Cardiac septum (tissue), 1 donor: Measurements from ENCODE around the gene UTF1. TPM values are rescaled to one million over a fixed set of nuclear protein-coding genes. Genes with fewer than 3 reads are reported as not detected.

ENCODE experiments used
- DNase-seq: peaks from one replicate; pipeline ENCODE4 v3.0.0-alpha.2; 2020; ENCODE audit warnings: low spot score
- intact Hi-C: fragments of 100-400 bp; cut with DNase I; formaldehyde crosslinking; loops from one replicate; pipeline ENCODE4 v1.14.0; 2022
- total RNA-seq: library from RNA; stranded (reverse); fragmentation: NEBNext Ultra II Directional; extraction: Animal tissue kit (Norgen Biotek cat#: 25700); gene quantifications from one replicate; pipeline ENCODE4 v1.2.1, GENCODE V29; 2021
- donor health status: DM: no; HTN: no; CAD: no.

UTF1 gene
- total RNA-seq, 1 donor from 2014 or later, result not detected

- DNase-seq, result no peak
- intact Hi-C loops, result no loop called here
Measured at GRCh38 chr10:133238466-133238804, 8.4 kb downstream of the UTF1 start.

DNA sequence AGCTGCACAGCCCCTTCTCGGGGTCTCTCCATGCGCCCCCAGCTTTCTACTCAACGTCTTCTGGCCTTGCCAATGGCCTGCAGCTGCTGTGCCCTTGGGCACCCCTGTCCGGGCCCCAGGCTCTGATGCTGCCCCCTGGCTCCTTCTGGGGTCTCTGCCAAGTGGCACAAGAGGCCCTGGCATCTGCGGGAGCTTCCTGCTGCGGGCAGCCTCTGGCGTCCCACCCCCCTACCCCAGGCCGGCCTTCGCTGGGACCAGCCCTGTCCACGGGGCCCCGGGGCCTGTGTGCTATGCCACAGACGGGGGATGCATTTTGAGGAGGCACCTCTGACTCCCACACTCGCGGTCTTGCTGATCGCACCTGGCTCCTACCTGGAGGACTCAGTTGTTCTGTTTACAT, 10.0 kb downstream of the UTF1 start:
- intact Hi-C loops, result no loop called here
- no peak for DNase-seq

DNA sequence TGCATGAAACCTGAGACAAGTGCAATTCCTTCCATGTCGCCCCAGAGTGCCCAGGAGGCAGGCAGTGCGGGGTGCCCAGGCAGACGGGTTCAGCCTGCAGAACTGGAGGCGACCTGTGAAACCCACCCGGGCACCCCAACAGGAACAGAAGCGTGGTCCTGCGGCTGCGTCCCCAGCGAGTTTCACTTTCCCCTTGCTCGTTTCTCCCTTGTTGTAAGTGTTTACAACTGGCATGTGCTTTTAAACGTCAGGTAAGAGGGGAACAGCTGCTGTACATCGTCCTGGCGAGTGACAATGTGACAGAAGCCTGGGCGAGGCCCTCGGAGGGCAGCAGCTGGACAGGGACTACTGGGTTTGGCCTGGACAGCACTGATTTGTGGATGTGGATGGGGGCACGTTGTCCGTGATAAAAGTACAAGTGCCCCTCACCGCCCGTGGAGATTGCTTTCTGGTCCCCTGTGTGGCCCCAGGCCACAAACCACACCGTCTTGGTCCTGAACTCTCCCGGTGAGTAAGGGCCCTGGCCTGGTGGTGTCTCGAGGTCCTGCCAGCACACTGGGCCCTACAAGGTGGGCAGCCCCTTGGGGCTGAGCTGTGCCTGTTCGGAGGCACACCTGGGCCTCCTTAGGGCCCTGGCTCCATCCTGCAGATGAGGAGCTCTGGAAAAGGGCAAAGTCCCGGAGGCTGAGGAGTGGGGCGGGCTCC, 11.6 kb downstream of the UTF1 start:
- intact Hi-C loops, result no loop called here
- no peak for DNase-seq

- DNase-seq, result no peak
- intact Hi-C loops, result no loop called here
Measured at GRCh38 chr10:133242611-133243356, 12.8 kb downstream of the UTF1 start.

GRCh38 chr10:133243593-133243992, 13.6 kb downstream of the UTF1 start:
- intact Hi-C loops, result no loop called here

DNA sequence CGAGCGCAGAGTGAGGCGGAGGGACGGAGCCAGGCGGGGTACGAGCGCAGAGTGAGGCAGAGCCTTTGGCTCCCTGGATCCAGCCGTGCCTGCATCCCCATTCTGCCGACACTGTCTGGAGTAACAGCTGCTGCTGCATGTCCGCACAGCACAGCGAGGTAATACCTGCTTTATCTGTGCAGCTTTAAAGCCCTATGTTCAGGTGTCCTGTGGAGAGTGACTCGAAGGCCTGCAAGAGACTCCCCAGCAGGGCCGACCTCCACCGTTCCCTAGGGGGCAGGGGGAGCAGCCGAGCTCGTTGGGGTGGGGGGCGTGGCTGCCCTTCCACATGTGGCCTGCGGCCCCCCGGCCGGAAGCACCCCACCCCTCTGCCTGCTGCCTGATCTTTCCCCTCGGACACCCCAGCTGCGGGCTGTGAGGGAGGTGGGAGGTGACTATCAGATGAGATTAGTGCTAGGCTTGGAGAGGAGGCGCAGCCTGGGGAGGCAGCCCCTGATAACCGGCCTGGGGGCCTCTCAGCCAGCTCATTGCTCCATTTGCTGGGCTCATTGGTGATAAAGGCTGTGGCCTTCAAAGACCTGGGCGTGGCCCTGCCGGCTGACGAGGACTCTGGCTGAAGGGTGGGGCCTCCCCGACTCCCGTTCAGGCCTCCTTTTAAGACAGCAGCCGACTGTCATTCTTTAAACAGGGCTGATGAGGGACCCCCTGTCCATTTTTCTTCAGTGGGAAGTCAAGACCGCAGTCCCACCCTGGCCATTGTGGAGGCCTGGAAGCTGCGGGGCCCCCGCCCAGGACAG, 15.6 kb downstream of the UTF1 start:
- intact Hi-C loops, result no loop called here
- DNase-seq, result no peak

More at GRCh38 chr10:133243593-133243992, 13.6 kb downstream of the UTF1 start:
- DNase-seq, result no peak

- intact Hi-C loops, result no loop called here
- DNase-seq, result no peak
Measured at GRCh38 chr10:133246236-133246626, 16.2 kb downstream of the UTF1 start.

- intact Hi-C loops, result no loop called here
- no peak for DNase-seq
Measured at GRCh38 chr10:133247681-133248333, 17.8 kb downstream of the UTF1 start.

GRCh38 chr10:133248334-133248715, 18.3 kb downstream of the UTF1 start:
- intact Hi-C loops, result no loop called here
- no peak for DNase-seq

DNA sequence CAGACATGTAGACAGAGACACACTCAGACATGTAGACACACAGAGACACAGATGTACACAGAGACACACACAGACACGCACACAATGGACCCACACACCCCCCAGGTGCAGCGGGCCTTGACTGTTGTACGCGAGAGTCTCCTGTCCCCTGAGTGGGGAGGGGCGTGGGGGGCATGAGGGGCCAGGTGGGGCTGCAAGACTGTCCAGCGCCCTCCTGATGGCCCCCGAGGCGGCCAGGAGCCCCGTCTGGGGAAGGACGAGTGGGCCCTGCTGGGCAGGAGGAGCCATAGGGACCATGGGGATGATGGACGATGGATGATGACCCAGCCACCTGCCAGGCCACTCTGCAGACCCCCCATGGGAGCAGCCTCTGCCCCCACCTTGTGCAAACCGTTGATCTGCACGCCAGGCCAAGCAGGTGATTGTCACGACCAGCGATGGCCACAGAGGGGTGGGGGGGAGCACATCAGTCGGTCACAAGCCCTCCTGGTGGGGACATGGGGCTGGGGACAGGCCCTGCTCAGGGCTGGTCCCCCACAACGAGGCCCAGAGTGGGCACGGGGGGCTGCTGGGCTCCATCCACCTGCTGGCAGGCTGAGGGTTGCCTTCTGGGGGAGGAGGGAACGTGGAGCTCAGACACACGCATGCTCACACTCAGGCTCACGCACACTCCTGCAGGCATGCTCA, 19.2 kb downstream of the UTF1 start:
- no peak for DNase-seq
- intact Hi-C loops, result no loop called here

GRCh38 chr10:133249975-133250754, 20.1 kb downstream of the UTF1 start:
- intact Hi-C loops, result loop anchor here (10.0 kb wide), 1 partner anchor 105 kb away; no protein-coding TSS in a partner anchor
- no peak for DNase-seq

DNA sequence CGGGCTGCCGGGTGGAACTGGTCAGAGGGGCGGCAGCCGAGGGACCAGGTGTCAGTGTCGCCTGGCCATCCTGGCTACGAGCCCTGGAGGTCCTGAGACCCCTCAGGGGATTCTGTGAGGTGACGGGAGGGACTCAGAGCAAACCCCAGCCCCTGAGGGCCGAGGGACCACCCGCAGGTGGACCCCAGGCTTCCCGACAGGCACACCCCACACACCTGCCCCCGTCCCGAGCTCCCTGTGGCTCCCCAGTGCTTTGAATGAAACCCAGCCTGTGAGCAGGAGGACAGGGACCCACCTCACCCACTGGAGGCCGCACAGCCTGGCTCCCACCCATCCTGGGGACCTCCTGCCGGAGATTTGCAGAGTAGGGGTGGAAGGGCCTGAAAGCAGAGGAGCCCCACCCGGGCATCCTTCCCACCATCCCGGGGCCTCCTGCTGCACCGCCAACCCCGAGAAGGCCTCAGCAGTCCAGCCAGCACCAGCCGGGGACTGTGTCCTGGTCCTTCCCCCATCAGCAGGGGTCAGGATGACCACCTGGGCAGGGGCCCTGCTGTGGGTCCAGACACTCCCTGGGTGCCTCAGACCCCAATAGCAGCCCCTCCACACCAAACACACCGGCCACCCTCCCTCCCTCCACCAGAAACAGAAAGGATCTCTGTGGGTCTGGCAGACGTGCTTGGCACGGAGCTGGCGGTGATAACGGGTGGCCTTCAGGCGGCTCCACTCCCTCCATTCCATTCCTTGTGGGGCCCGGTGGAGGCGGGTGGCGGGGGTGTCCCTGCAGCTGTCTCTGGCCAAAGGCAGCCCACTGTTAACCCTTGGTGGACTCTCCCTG, 21.6 kb downstream of the UTF1 start:
- intact Hi-C loops, result loop anchor here (10.0 kb wide), 1 partner anchor 107 kb away; no protein-coding TSS in a partner anchor
- DNase-seq, result no peak

GRCh38 chr10:133252223-133252552, 22.2 kb downstream of the UTF1 start:
- DNase-seq, result no peak
- intact Hi-C loops, result loop anchor here (10.0 kb wide), 1 partner anchor 107 kb away; no protein-coding TSS in a partner anchor

- intact Hi-C loops, result loop anchor here (10.0 kb wide), 1 partner anchor 109 kb away; no protein-coding TSS in a partner anchor
- DNase-seq, result no peak
Measured at GRCh38 chr10:133253361-133253955, 23.4 kb downstream of the UTF1 start.

DNA sequence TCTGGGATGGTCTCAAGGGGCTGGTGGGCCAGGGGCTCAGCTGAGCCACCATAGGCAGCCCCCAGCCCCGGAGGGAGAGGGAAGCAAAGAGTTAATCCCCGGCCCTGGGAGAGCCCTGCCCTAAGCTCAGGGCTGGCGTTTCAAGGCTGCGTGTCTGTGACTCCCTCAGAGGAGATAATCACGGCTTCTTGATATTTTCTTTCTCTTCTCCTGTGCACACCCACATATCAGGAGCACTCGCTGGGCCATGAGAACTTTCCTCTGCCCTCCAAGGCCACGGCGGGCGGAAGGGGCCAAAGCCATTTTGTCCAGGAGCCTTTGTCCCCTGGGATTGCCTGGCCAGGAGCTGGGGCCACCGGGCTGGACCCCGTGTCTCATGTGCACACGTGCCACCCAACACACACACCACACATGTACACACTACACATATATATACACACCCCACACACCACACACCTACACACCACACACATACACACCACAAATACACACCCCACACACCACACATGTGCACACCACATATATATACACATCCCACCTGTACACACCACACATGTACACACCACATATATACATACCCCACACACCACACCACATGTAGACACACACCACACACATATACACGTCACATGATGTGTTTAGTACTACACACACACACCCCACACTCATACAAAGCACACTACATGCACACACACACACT, 24.6 kb downstream of the UTF1 start:
- intact Hi-C loops, result loop anchor here (10.0 kb wide), 1 partner anchor 110 kb away; no protein-coding TSS in a partner anchor
- DNase-seq, result no peak

DNA sequence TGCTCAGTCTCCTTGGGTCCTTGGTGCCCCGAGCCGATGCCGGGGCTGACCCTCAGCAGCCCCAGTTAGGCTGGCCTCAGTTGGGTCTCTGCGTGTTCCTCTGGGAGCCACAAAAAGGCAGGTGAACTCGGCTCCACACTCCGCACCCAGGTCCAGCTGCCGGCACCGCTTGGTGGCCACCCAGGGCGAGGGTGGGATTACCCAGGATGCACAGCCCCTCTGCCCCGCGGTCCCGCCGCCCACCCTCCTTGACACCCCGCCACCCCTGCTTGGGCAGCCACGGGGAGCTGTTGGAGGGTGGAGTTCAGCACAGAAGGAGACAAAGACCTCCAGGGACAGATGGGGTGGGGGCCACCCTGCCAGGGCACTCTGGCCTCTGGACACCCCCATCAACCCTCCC, 25.3 kb downstream of the UTF1 start:
- intact Hi-C loops, result loop anchor here (10.0 kb wide), 1 partner anchor 111 kb away; no protein-coding TSS in a partner anchor
- no peak for DNase-seq
